K562 (cell line): ENCODE results near the gene TP53RK. TPM values are rescaled to one million over a fixed set of nuclear protein-coding genes. Genes with fewer than 3 reads are reported as not detected.

Experiments
- ATAC-seq: fragments of 200-7000 bp; cut with Tn5 transposase; 3 replicates; pipeline ENCODE4 v1.9.1; 2020; ENCODE audit warnings: moderate library complexity
- BruUV-seq: library from RNA; stranded (reverse); fragments of 400-500 nt; replicated peaks from 2 replicates; lab custom pipeline; 2021; lab: Mats Ljungman, UMichigan
- CTCF ChIA-PET: fragments of 300-600 bp; formaldehyde crosslinking; extraction: SDS; loops from one replicate; lab custom pipeline; 2021; ENCODE audit warnings: low intra/inter-chr PET ratio; lab: Yijun Ruan, JAX
- POLR2A ChIA-PET: fragments of 300-600, 350-650 bp; sonication (Branson Sonifier 250); formaldehyde crosslinking; extraction: SDS; loops from one replicate; lab custom pipeline; 2021; ENCODE audit warnings: antibody characterized with exemption, inconsistent platforms; lab: Yijun Ruan, JAX
- DNase-seq, 4 experiments: peaks; one replicate each; pipeline versions ENCODE4 v3.0.0 to v3.0.0-alpha.2; 2011 to 2018; ENCODE audit warnings: low spot score in 3 of 4, mixed read lengths in 3 of 4; ENCODE audit errors: extremely low read depth in 1 of 4
- FAIRE-seq: peaks from 2 replicates; lab custom pipeline; 2011; peaks lifted over from hg19 to GRCh38; lab: Jason Lieb, UNC
- H2AFZ ChIP-seq: 2 replicates; pipeline ENCODE4 v1.6.0; 2011; ENCODE audit warnings: low read depth, low read length, control low read depth, inconsistent platforms
- H3K27ac ChIP-seq: fragments of 200-600 bp; 3 replicates; pipeline ENCODE4 v1.8.0; 2011; ENCODE audit warnings: low read depth, mild to moderate bottlenecking, control low read depth, inconsistent platforms, low read length, moderate library complexity, mixed read lengths; ENCODE audit errors: extremely low read depth
- H3K27me3 ChIP-seq, 2 experiments: fragments of 300-600 bp in 1 of 2; 2 replicates in 1 of 2; 3 replicates in 1 of 2; pipeline versions ENCODE4 v1.6.0 to v1.8.0; 2011; ENCODE audit warnings: inconsistent platforms in 2 of 2, low read length in 2 of 2, mild to moderate bottlenecking in 1 of 2, mixed read lengths in 1 of 2, moderate library complexity in 1 of 2; ENCODE audit not compliant: control insufficient read depth in 2 of 2, insufficient read depth in 2 of 2
- H3K36me3 ChIP-seq: fragments of 300-600 bp; 3 replicates; pipeline ENCODE4 v1.8.0; 2011; ENCODE audit warnings: mild to moderate bottlenecking, low read length, inconsistent platforms; ENCODE audit not compliant: control insufficient read depth, insufficient read depth
- H3K4me1 ChIP-seq, 2 experiments: fragments of 200-600 bp in 1 of 2; replicated peaks in 1 of 2; 2 replicates in 1 of 2; 3 replicates in 1 of 2; pipeline versions ENCODE4 v1.5.1 to v1.8.0; 2011; ENCODE audit warnings: inconsistent platforms in 2 of 2, low read length in 2 of 2, mild to moderate bottlenecking in 1 of 2, mixed read lengths in 1 of 2, moderate library complexity in 1 of 2; ENCODE audit not compliant: control insufficient read depth in 2 of 2, insufficient read depth in 2 of 2
- H3K4me2 ChIP-seq: 2 replicates; pipeline ENCODE4 v1.6.1; 2011; ENCODE audit warnings: low read length, control low read depth, inconsistent platforms, mixed read lengths; ENCODE audit not compliant: insufficient read depth
- H3K4me3 ChIP-seq: fragments of 200-600 bp; sonication (generic), shearing (Covaris generic); 2 replicates; pipeline ENCODE4 v1.5.1; 2016; ENCODE audit warnings: control low read depth, inconsistent platforms
- H3K79me2 ChIP-seq: fragments of 200-600 bp; 3 replicates; pipeline ENCODE4 v1.8.0; 2011; ENCODE audit warnings: low read length, inconsistent platforms; ENCODE audit not compliant: control insufficient read depth, insufficient read depth
- H3K9ac ChIP-seq, 2 experiments: 2 replicates each; pipeline versions ENCODE4 v1.6.0 to v1.6.1; 2011; ENCODE audit warnings: low read depth in 2 of 2, low read length in 2 of 2, control low read depth in 1 of 2, inconsistent platforms in 1 of 2, mild to moderate bottlenecking in 1 of 2, mixed read lengths in 1 of 2; ENCODE audit not compliant: insufficient read depth in 1 of 2
- H3K9me1 ChIP-seq: one replicate; pipeline ENCODE4 v1.6.0; 2011; ENCODE audit warnings: inconsistent platforms, mild to moderate bottlenecking, low read length, moderate library complexity; ENCODE audit not compliant: control insufficient read depth, insufficient read depth
- H3K9me3 ChIP-seq: replicated peaks from 2 replicates; pipeline ENCODE4 v1.5.1; 2011; ENCODE audit warnings: low read depth, low read length, inconsistent platforms; ENCODE audit not compliant: control insufficient read depth, insufficient read depth
- H4K20me1 ChIP-seq: replicated peaks from 2 replicates; pipeline ENCODE4 v1.6.1; 2011; ENCODE audit warnings: low read length, inconsistent platforms, mixed read lengths; ENCODE audit not compliant: control insufficient read depth, insufficient read depth
- CHD1 ChIP-seq: fragments of 200-600 bp; sonication (generic); IDR thresholded peaks from one replicate; pipeline ENCODE4 v1.6.1; 2012; ENCODE audit warnings: mild to moderate bottlenecking, moderate library complexity, low read length, inconsistent platforms
- ILF3 ChIP-seq: fragments of 450-650 bp; IDR thresholded peaks from 2 replicates; pipeline ENCODE4 v1.6.1; 2018; ENCODE audit warnings: antibody characterized with exemption, mild to moderate bottlenecking, moderate library complexity, borderline replicate concordance
- LEF1 ChIP-seq: fragments of 450-650 bp; IDR thresholded peaks from 2 replicates; pipeline ENCODE4 v1.6.1; 2016; ENCODE audit warnings: mild to moderate bottlenecking
- MCM3 ChIP-seq: fragments of 450-650 bp; IDR thresholded peaks from 2 replicates; pipeline ENCODE4 v1.6.1; 2016
- MYBL2 ChIP-seq, 2 experiments: fragments of 450-650 bp in 1 of 2; sonication (generic) in 1 of 2; formaldehyde crosslinking in 1 of 2; IDR thresholded peaks; 2 replicates each; pipeline versions ENCODE4 v1.6.1 to v1.8.1; 2017 to 2022; ENCODE audit warnings: borderline replicate concordance in 1 of 2, inconsistent platforms in 1 of 2, low read depth in 1 of 2, mild to moderate bottlenecking in 1 of 2, missing genetic modification reagents in 1 of 2, moderate library complexity in 1 of 2
- SRSF3 ChIP-seq: fragments of 200-400 bp; formaldehyde crosslinking; IDR thresholded peaks from 2 replicates; pipeline ENCODE4 v1.6.1; 2016; ENCODE audit warnings: mild to moderate bottlenecking, low read length, moderate library complexity; ENCODE audit not compliant: insufficient read depth
- TCF15 ChIP-seq: fragments of 250-450 bp; sonication (Bioruptor Pico); IDR thresholded peaks from 2 replicates; pipeline ENCODE4 v1.8.0; 2022; ENCODE audit warnings: moderate library complexity, mild to moderate bottlenecking, inconsistent platforms
- WGBS: fragments of 100-300 bp; shearing (Covaris generic); methylation state at CpG from one replicate; pipeline ENCODE4 v1.1.6; 2016; ENCODE audit warnings: low coverage, mixed read lengths; ENCODE audit not compliant: insufficient coverage; ENCODE audit errors: missing lambda C conversion rate; 5-methylcytosine and 5-hydroxymethylcytosine counted together
- in situ Hi-C: fragments of 300-500 bp; cut with MboI; formaldehyde crosslinking; loops from 4 replicates; pipeline ENCODE4 v1.15.0; 2018; ENCODE audit warnings: inconsistent platforms, mixed read lengths
- intact Hi-C: fragments of 100-400 bp; cut with micrococcal nuclease; formaldehyde crosslinking; loops from 2 replicates; pipeline ENCODE4 v1.14.2; 2022
- polyA plus RNA-seq, 8 experiments: library from polyadenylated mRNA; depleted of rRNA in 4 of 8; stranded (reverse) in 5 of 8; unstranded in 3 of 8; fragments of >200 nt; fragmentation: Nextera tagmentation in 2 of 8; fragmentation: Illumina TruSeq in 1 of 8; extraction: Ambion mirVana in 2 of 8; extraction: Trizol in 1 of 8; gene quantifications; 2 replicates each; pipeline versions ENCODE4 v1.2.1 to v1.2.3, GENCODE V29; 2011 to 2014; ENCODE audit warnings: inconsistent platforms in 1 of 8, missing spikeins in 1 of 8
- total RNA-seq, 7 experiments: library from RNA; depleted of rRNA in 6 of 7; stranded (reverse); fragments of >200 nt in 6 of 7; fragmentation: Illumina TruSeq in 2 of 7; extraction: Trizol in 2 of 7; gene quantifications; 2 replicates each; pipeline versions ENCODE4 v1.2.1 to v1.2.3, GENCODE V29; 2011 to 2021; ENCODE audit warnings: low replicate concordance in 1 of 7

Gene TP53RK
- total and polyA plus RNA-seq, 9 of the 15 experiments (the other 6 are each of a cell fraction or from before 2014, with no cell fraction given) = 2.9 to 43.5 (median 17.2) TPM

GRCh38 chr20:46670228-46670584 lies 19.0 kb downstream of the TP53RK start:
- no TSS peak for BruUV-seq
- Histone ChIP-seq H3K9me1 (peaks cover 4% of the 10 kb centered on the region), H3K36me3 (peaks cover 15% of the 10 kb centered on the region; the same call in 2 of the 3 replicates), H3K4me1 (no peaks in the 10 kb centered on the region), H3K4me2 (no peak overlapping the region), H3K27ac (no peak overlapping the region)
- intact Hi-C loops = no loop called here
- in situ Hi-C loops = loop anchor here (10.0 kb wide), 1 partner anchor 315 kb away; no protein-coding TSS in a partner anchor
- 19% methylated on average over 2 of the region's 2 CpGs for WGBS
- CTCF ChIA-PET = no interaction called here
- no peak for TF ChIP-seq ILF3
- no peak for TF ChIP-seq TCF15 (CRISPR knock-in tag)
- no peak for TF ChIP-seq CHD1
- no peak for TF ChIP-seq MYBL2 (IDR thresholded peaks at IDR 0.05; ENCODE audit: low read depth)
- TF ChIP-seq MYBL2 (CRISPR knock-in tag; IDR thresholded peaks at IDR 0.05; ENCODE audit: borderline replicate concordance) = no peak
- no peak for TF ChIP-seq SRSF3
- no peak for TF ChIP-seq LEF1
- TF ChIP-seq MCM3 = no peak
- TF ChIP-seq, all 486 proteins: peak for 0
- no peak for DNase-seq
- POLR2A ChIA-PET = interaction anchor here (0.6 kb wide), 1 partner anchor 18 kb away, joined by 3 read pairs; no protein-coding TSS in a partner anchor
- peaks cover 8% of the 10 kb centered on the region; the same call in 1 of the 2 replicates for H4K20me1 ChIP-seq
- no peak for FAIRE-seq
- no peak overlapping the region for H3K4me3 ChIP-seq
- H3K79me2 ChIP-seq = no peaks in the 10 kb centered on the region
- H2AFZ ChIP-seq = no peak overlapping the region
- ATAC-seq = no peak
- no peak overlapping the region for H3K9ac ChIP-seq
- no peaks in the 10 kb centered on the region for H3K27me3 ChIP-seq
- no peaks in the 10 kb centered on the region for H3K9me3 ChIP-seq
